ENCODE measurements around the gene DRAM1. TPM values are rescaled to one million over a fixed set of nuclear protein-coding genes. Genes with fewer than 3 reads are reported as not detected.

DRAM1 gene
- polyA plus RNA-seq, 1 donor (not counting 4 experiments of a cell fraction or from before 2014, with no cell fraction given) = 21.7 TPM

DNA sequence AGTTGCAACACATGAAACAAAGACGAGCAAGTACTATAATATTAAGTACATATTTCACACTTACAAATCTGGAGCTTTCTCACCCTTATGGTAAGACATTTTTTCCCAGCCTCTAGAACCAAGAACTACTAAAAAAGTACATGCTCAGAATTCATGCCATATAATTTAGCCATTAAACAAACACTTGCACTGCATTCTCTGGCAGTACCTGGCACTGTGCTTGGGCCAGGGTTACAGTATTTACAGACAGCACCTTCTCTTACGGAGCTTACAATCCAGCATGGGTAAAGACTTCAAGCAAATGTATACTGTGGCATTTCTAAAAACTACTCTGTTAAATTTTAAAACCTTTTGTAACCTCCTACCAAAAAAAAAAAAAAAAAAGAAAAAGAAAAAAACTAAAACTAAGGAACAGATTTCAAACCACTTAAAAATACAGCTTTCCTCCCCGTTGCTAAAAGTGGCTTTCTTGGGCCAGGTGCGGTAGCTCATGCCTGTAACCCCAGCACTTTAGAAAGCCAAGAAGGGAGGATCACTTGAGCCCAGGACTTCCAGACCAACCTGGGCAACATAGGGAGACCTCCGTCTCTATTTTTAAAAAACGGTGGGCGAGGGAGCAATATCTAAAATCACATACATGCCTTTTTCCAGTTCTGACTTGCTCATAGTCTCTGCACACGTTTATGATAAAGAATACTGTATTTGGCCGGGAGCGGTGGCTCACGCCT is 47.6 kb upstream of the DRAM1 start:
- H3K9ac ChIP-seq (ENCODE audit: control insufficient read depth, extremely low read depth, insufficient read depth, low read length) = peak overlapping the region; percentile 90
- FAIRE-seq = no peak

DNA sequence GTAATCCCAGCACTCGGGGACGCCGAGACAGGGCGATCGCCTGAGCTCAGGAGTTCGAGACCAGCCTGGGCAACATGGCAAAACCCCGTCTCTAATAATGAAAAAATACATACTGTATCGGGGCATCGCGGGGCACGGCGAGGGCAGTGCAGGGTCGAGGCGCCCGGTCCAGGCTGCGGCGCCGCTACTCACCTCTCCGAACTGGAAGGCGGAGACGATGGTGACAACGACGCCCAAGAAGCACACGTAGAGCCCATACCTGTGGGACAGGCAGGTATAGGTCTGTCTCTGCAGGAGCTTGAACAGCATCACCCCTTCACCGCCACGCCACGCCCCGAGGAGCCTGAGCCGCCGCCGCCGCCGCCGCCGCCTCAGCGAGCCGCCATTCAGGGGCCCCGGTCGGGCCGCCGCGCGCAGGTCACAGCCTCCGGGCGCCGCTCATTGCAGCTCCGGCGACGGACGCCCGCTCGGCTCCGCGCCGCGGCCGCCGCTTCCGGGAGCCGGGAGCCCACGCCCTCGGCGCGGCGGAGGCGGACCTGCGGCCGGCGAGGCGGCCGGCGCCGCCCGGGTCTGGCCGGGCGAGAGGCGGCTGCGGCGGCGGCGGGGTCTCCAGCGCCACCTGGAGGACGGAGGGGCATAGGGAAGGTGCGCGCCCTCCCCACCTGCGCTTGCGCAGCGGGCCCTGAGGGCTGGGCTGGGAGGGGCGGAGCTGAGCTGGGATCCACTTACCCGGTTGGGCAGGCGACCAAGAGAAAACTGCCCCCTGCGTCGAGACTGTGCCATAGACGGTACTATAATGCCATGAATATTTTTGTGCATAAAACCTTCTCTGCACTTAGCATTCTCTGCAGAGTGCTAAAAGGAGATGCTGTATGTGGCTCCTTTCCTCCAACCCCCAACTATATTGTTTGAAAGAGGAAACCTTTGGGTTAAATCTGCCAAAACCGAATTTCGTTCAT is 46.7 kb upstream of the DRAM1 start, which contains the start of gene GNPTAB:
GNPTAB (minus strand) TSS at position 593 of the 959 bp plus-strand sequence; CDS start at position 309, 284 bp downstream.
- Histone ChIP-seq H3K27me3 (ENCODE audit: control insufficient read depth, extremely low read depth, insufficient read depth, low read length) (no peaks in the 10 kb centered on the region), H3K79me2 (ENCODE audit: control insufficient read depth, insufficient read depth, low read length) (peaks cover 23% of the 10 kb centered on the region), H2AFZ (ENCODE audit: control insufficient read depth, low read length) (peak within 1 kb of the TSS; percentile 97), H3K9me3 (ENCODE audit: control insufficient read depth, low read depth, low read length) (no peaks in the 10 kb centered on the region), H3K9me1 (ENCODE audit: control insufficient read depth, extremely low read depth, insufficient read depth, low read length) (no peaks in the 10 kb centered on the region), H3K4me3 (ENCODE audit: control insufficient read depth in 2 of 3, extremely low read depth in 1 of 3, insufficient read depth in 2 of 3, low read depth in 1 of 3, low read length in 3 of 3) (peak within 1 kb of the TSS; percentile 85 to 91 (median 91)), H4K20me1 (ENCODE audit: control insufficient read depth, extremely low read depth, insufficient read depth, low read length) (no peaks in the 10 kb centered on the region), H3K4me2 (ENCODE audit: control insufficient read depth, extremely low read depth, insufficient read depth, low read depth, low read length) (peak within 1 kb of the TSS; percentile 92), H3K9ac (ENCODE audit: control insufficient read depth, extremely low read depth, insufficient read depth, low read length) (peak within 1 kb of the TSS; percentile 90), H3K36me3 (ENCODE audit: control insufficient read depth in 2 of 2, extremely low read depth in 1 of 2, insufficient read depth in 2 of 2, low read length in 2 of 2) (no peaks in the 10 kb centered on the region), H3K4me1 (ENCODE audit: control insufficient read depth, extremely low read depth, insufficient read depth, low read length) (peaks cover 14% of the 10 kb centered on the region), H3K27ac (ENCODE audit: control insufficient read depth, insufficient read depth, low read length) (peak within 1 kb of the TSS; percentile 74)
- dilution Hi-C loops (cut with MboI; ENCODE audit: extremely low pct_ligation_motif_present, low sequenced_read_pairs) = no loop called here
- DNase-seq (ENCODE audit: low read depth, low spot score) = peak; percentile 42
- no peak for TF ChIP-seq EZH2 (IDR thresholded peaks at IDR 0.05; ENCODE audit: low read length)
- TF ChIP-seq, protein P1, sequence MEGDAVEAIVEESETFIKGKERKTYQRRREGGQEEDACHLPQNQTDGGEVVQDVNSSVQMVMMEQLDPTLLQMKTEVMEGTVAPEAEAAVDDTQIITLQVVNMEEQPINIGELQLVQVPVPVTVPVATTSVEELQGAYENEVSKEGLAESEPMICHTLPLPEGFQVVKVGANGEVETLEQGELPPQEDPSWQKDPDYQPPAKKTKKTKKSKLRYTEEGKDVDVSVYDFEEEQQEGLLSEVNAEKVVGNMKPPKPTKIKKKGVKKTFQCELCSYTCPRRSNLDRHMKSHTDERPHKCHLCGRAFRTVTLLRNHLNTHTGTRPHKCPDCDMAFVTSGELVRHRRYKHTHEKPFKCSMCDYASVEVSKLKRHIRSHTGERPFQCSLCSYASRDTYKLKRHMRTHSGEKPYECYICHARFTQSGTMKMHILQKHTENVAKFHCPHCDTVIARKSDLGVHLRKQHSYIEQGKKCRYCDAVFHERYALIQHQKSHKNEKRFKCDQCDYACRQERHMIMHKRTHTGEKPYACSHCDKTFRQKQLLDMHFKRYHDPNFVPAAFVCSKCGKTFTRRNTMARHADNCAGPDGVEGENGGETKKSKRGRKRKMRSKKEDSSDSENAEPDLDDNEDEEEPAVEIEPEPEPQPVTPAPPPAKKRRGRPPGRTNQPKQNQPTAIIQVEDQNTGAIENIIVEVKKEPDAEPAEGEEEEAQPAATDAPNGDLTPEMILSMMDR (optimal IDR thresholded peaks at IDR 0.05 in 1 of 3, IDR thresholded peaks at IDR 0.05 in 1 of 3, conservative IDR thresholded peaks at IDR 0.05 in 1 of 3; ENCODE audit: extremely low read depth in 1 of 3, insufficient read depth in 2 of 3, low read length in 3 of 3) = peak; percentile 60 to 85 (median 76)
- no peak for FAIRE-seq

More for the DNA sequence above, 47.6 kb upstream of the DRAM1 start:
- TF ChIP-seq, protein P1 (optimal IDR thresholded peaks at IDR 0.05 in 1 of 3, IDR thresholded peaks at IDR 0.05 in 1 of 3, conservative IDR thresholded peaks at IDR 0.05 in 1 of 3; ENCODE audit: extremely low read depth in 1 of 3, insufficient read depth in 2 of 3, low read length in 3 of 3) = no peak
- TF ChIP-seq EZH2 (IDR thresholded peaks at IDR 0.05; ENCODE audit: low read length) = no peak
- H3K27ac ChIP-seq (ENCODE audit: control insufficient read depth, insufficient read depth, low read length) = peak overlapping the region; percentile 74
- dilution Hi-C loops (cut with MboI; ENCODE audit: extremely low pct_ligation_motif_present, low sequenced_read_pairs) = no loop called here
- peak overlapping the region; percentile 92 for H3K4me2 ChIP-seq (ENCODE audit: control insufficient read depth, extremely low read depth, insufficient read depth, low read depth, low read length)
- H3K36me3 ChIP-seq (ENCODE audit: control insufficient read depth in 2 of 2, extremely low read depth in 1 of 2, insufficient read depth in 2 of 2, low read length in 2 of 2) = no peaks in the 10 kb centered on the region
- H3K27me3 ChIP-seq (ENCODE audit: control insufficient read depth, extremely low read depth, insufficient read depth, low read length) = no peaks in the 10 kb centered on the region
- H3K9me3 ChIP-seq (ENCODE audit: control insufficient read depth, low read depth, low read length) = no peaks in the 10 kb centered on the region
- H4K20me1 ChIP-seq (ENCODE audit: control insufficient read depth, extremely low read depth, insufficient read depth, low read length) = no peaks in the 10 kb centered on the region
- H3K9me1 ChIP-seq (ENCODE audit: control insufficient read depth, extremely low read depth, insufficient read depth, low read length) = no peaks in the 10 kb centered on the region
- peaks cover 15% of the 10 kb centered on the region for H3K4me1 ChIP-seq (ENCODE audit: control insufficient read depth, extremely low read depth, insufficient read depth, low read length)
- peaks cover 25% of the 10 kb centered on the region for H3K79me2 ChIP-seq (ENCODE audit: control insufficient read depth, insufficient read depth, low read length)
- peak overlapping the region; percentile 97 for H2AFZ ChIP-seq (ENCODE audit: control insufficient read depth, low read length)
- DNase-seq (ENCODE audit: low read depth, low spot score) = no peak
- H3K4me3 ChIP-seq (ENCODE audit: control insufficient read depth in 2 of 3, extremely low read depth in 1 of 3, insufficient read depth in 2 of 3, low read depth in 1 of 3, low read length in 3 of 3) = peak overlapping the region; percentile 85 to 91 (median 91)

Data from keratinocyte (primary cell).